ENCODE results near the gene ITPR1. TPM values are rescaled to one million over a fixed set of nuclear protein-coding genes. Genes with fewer than 3 reads are reported as not detected.

Gene ITPR1
- total and polyA plus RNA-seq, 4 donors, result 3.7 to 39.4 (median 8.2) TPM

DNA sequence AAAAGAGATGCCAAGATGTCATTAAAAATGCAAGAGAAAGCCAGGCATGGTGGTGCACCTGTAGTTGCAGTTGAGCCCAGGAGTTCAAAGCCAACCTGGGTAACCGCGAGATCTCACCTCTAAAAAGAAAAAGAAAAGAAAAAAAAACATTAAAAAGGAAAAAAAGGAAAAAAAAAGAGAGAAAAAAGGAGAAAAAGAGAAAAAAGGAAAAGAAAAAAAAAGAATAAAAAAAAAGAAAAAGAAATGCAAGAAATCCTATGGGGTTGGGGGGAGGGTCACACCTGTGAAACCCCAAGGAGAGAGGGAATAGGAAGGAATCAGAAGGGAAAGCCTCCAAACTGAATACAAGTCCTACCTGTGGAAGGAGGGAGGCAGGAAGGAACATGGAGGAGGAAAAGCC, 20.8 kb upstream of the ITPR1 start (continued):
- TF ChIP-seq, protein P1, sequence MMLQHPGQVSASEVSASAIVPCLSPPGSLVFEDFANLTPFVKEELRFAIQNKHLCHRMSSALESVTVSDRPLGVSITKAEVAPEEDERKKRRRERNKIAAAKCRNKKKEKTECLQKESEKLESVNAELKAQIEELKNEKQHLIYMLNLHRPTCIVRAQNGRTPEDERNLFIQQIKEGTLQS (IDR thresholded peaks at IDR 0.05), result no peak
- TF ChIP-seq TAF1 (conservative IDR thresholded peaks at IDR 0.05) (no peak), GABPA (IDR thresholded peaks at IDR 0.05 in 1 of 2, conservative IDR thresholded peaks at IDR 0.05 in 1 of 2) (no peak), HNF4A (conservative IDR thresholded peaks at IDR 0.05) (no peak)
- TF ChIP-seq, protein P2, sequence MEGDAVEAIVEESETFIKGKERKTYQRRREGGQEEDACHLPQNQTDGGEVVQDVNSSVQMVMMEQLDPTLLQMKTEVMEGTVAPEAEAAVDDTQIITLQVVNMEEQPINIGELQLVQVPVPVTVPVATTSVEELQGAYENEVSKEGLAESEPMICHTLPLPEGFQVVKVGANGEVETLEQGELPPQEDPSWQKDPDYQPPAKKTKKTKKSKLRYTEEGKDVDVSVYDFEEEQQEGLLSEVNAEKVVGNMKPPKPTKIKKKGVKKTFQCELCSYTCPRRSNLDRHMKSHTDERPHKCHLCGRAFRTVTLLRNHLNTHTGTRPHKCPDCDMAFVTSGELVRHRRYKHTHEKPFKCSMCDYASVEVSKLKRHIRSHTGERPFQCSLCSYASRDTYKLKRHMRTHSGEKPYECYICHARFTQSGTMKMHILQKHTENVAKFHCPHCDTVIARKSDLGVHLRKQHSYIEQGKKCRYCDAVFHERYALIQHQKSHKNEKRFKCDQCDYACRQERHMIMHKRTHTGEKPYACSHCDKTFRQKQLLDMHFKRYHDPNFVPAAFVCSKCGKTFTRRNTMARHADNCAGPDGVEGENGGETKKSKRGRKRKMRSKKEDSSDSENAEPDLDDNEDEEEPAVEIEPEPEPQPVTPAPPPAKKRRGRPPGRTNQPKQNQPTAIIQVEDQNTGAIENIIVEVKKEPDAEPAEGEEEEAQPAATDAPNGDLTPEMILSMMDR (IDR thresholded peaks at IDR 0.05; ENCODE audit: low read depth, low read length, missing input control), result no peak

DNA sequence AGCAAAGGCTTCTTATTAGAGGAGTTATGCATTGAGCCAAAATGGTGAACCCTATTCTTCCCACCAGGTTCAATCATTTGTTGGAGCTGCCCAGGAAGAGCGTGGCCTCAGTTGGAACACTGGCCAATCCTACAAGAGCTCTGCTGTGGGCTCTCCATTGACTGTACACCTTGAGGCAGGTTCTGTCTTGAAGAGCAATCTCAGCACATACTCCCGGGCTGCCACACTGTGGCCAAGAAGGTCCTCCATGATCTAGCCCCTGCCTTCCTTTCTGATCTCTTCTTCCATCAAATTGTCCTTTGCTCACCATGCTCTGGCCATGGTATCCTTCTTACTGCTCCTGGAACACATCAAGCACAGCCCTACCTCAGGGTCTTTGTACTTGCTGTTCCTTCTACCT, 20.4 kb upstream of the ITPR1 start:
- Histone ChIP-seq H3K9ac (ENCODE audit: low read depth in 1 of 2, low read length in 2 of 2) (no peak overlapping the region), H3K4me3 (ENCODE audit: low read depth in 1 of 3, low read length in 3 of 3) (no peak overlapping the region), H3K27me3 (ENCODE audit: control insufficient read depth in 4 of 4, insufficient read depth in 4 of 4, low read length in 3 of 4) (no peaks in the 10 kb centered on the region), H3K27ac (ENCODE audit: low read depth in 1 of 2, low read length in 2 of 2) (no peak overlapping the region), H3K9me3 (ENCODE audit: control insufficient read depth in 4 of 4, low read length in 3 of 4) (no peaks in the 10 kb centered on the region), H3K4me1 (ENCODE audit: control insufficient read depth in 4 of 4, insufficient read depth in 4 of 4, low read length in 3 of 4) (peaks cover 0 to 3% (median under 1%) of the 10 kb centered on the region in 4 donors), H3K36me3 (ENCODE audit: control insufficient read depth in 4 of 4, insufficient read depth in 3 of 4, low read depth in 1 of 4, low read length in 3 of 4) (no peaks in the 10 kb centered on the region)
- DNase-seq (ENCODE audit: low spot score), result no peak
- TF ChIP-seq EGR1 (IDR thresholded peaks at IDR 0.05; ENCODE audit: low read depth in 2 of 2) (no peak), FOXA2 (IDR thresholded peaks at IDR 0.05) (no peak), TAF1 (conservative IDR thresholded peaks at IDR 0.05) (no peak), GABPA (IDR thresholded peaks at IDR 0.05 in 1 of 2, conservative IDR thresholded peaks at IDR 0.05 in 1 of 2) (no peak)
- TF ChIP-seq, protein P3, sequence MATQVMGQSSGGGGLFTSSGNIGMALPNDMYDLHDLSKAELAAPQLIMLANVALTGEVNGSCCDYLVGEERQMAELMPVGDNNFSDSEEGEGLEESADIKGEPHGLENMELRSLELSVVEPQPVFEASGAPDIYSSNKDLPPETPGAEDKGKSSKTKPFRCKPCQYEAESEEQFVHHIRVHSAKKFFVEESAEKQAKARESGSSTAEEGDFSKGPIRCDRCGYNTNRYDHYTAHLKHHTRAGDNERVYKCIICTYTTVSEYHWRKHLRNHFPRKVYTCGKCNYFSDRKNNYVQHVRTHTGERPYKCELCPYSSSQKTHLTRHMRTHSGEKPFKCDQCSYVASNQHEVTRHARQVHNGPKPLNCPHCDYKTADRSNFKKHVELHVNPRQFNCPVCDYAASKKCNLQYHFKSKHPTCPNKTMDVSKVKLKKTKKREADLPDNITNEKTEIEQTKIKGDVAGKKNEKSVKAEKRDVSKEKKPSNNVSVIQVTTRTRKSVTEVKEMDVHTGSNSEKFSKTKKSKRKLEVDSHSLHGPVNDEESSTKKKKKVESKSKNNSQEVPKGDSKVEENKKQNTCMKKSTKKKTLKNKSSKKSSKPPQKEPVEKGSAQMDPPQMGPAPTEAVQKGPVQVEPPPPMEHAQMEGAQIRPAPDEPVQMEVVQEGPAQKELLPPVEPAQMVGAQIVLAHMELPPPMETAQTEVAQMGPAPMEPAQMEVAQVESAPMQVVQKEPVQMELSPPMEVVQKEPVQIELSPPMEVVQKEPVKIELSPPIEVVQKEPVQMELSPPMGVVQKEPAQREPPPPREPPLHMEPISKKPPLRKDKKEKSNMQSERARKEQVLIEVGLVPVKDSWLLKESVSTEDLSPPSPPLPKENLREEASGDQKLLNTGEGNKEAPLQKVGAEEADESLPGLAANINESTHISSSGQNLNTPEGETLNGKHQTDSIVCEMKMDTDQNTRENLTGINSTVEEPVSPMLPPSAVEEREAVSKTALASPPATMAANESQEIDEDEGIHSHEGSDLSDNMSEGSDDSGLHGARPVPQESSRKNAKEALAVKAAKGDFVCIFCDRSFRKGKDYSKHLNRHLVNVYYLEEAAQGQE (IDR thresholded peaks at IDR 0.05), result no peak
- WGBS, result 89% methylated on average over 2 of the region's 2 CpGs

DNA sequence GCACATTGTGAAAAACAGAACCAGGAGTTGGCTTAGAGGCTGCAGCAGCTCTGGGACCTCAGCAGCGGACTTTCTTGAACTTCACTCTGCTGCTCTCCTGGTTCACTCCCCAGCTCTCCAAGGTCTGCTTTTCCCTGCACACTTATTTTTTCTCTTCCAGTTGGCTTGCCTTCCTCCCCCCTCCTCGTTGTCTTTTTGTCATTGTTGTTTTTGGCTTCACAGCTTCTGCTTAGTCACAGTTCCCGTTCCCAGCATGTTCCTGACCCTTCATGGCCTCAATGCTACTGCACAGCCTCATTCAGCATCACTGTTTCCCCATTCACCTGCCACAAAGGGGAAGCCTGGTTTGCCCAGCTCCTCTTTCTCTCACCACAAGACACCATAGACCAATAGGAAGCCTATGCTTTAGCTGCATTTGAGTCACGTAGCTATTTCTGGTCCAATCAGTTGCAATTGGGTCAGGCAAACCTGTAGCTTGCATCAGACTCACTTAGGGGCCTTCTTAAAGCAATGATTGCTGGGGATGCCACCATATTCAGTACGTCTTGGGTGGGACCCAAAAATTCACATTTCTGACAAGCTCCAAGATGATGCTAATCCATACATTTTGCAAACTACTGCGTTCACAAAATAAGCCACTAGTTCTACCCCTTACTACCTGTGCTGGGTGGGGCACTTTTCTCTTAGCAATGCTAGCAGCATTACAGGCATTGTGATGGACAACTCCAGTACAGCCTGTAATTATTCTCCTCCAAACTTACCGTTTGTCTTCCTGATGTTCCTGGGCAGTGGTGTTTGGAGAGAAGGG, 18.3 kb upstream of the ITPR1 start:
- no peaks in the 10 kb centered on the region for H3K9me3 ChIP-seq (ENCODE audit: control insufficient read depth in 4 of 4, low read length in 3 of 4)
- TF ChIP-seq HNF4A (conservative IDR thresholded peaks at IDR 0.05) (peak in 1 of 2 donors; percentile 8), YY1 (IDR thresholded peaks at IDR 0.05) (peak; percentile 38), RAD21 (IDR thresholded peaks at IDR 0.05) (peak in 1 of 2 donors; percentile 26), TAF1 (conservative IDR thresholded peaks at IDR 0.05) (no peak), RXRA (IDR thresholded peaks at IDR 0.05) (peak in 1 of 2 donors; percentile 71), JUND (IDR thresholded peaks at IDR 0.05) (peak in 1 of 2 donors; percentile 50), HNF4G (IDR thresholded peaks at IDR 0.05) (no peak), SP1 (IDR thresholded peaks at IDR 0.05) (peak; percentile 46)
- TF ChIP-seq, protein P1 (IDR thresholded peaks at IDR 0.05), result no peak
- TF ChIP-seq, protein P4, sequence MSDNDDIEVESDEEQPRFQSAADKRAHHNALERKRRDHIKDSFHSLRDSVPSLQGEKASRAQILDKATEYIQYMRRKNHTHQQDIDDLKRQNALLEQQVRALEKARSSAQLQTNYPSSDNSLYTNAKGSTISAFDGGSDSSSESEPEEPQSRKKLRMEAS (IDR thresholded peaks at IDR 0.05), result peak; percentile 63
- TF ChIP-seq, protein P2 (IDR thresholded peaks at IDR 0.05; ENCODE audit: low read depth, low read length, missing input control), result no peak
- peaks cover 0 to 3% (median under 1%) of the 10 kb centered on the region in 4 donors for H3K4me1 ChIP-seq (ENCODE audit: control insufficient read depth in 4 of 4, insufficient read depth in 4 of 4, low read length in 3 of 4)
- no peaks in the 10 kb centered on the region for H3K27me3 ChIP-seq (ENCODE audit: control insufficient read depth in 4 of 4, insufficient read depth in 4 of 4, low read length in 3 of 4)
- H3K4me3 ChIP-seq (ENCODE audit: low read depth in 1 of 3, low read length in 3 of 3), result no peak overlapping the region
- H3K9ac ChIP-seq (ENCODE audit: low read depth in 1 of 2, low read length in 2 of 2), result no peak overlapping the region
- no peak for DNase-seq (ENCODE audit: low spot score)
- H3K27ac ChIP-seq (ENCODE audit: low read depth in 1 of 2, low read length in 2 of 2), result peak overlapping the region; percentile 9 to 27
- 50% methylated on average over 7 of the region's 7 CpGs for WGBS
- H3K36me3 ChIP-seq (ENCODE audit: control insufficient read depth in 4 of 4, insufficient read depth in 3 of 4, low read depth in 1 of 4, low read length in 3 of 4), result no peaks in the 10 kb centered on the region
